GM23248 (cell line): ENCODE measurements around the gene STRN4. TPM values are rescaled to one million over a fixed set of nuclear protein-coding genes. Genes with fewer than 3 reads are reported as not detected.

ENCODE experiments used
- DNase-seq: peaks from one replicate; pipeline ENCODE4 v3.0.0-alpha.2; 2015
- H2AFZ ChIP-seq: fragments of 200-600 bp; sonication (generic); 2 replicates; pipeline ENCODE4 v1.6.1; 2016; ENCODE audit warnings: antibody characterized with exemption
- H3F3A ChIP-seq: fragments of 200-600 bp; sonication (generic); 2 replicates; pipeline ENCODE4 v1.6.1; 2016; ENCODE audit warnings: mild to moderate bottlenecking, antibody characterized with exemption, mixed run types; ENCODE audit not compliant: insufficient read depth
- H3K27ac ChIP-seq: fragments of 200-600 bp; sonication (generic); 2 replicates; pipeline ENCODE4 v1.5.1; 2016; ENCODE audit warnings: mild to moderate bottlenecking
- H3K27me3 ChIP-seq: fragments of 200-600 bp; sonication (generic); replicated peaks from 2 replicates; pipeline ENCODE4 v1.6.1; 2016; ENCODE audit warnings: mild to moderate bottlenecking; ENCODE audit not compliant: insufficient read depth
- H3K36me3 ChIP-seq: fragments of 200-600 bp; sonication (generic); 2 replicates; pipeline ENCODE4 v1.6.1; 2016; ENCODE audit warnings: low read depth, mild to moderate bottlenecking
- H3K4me1 ChIP-seq: fragments of 200-600 bp; sonication (generic); 2 replicates; pipeline ENCODE4 v1.6.1; 2016; ENCODE audit warnings: mild to moderate bottlenecking; ENCODE audit not compliant: insufficient read depth
- H3K4me2 ChIP-seq: fragments of 200-600 bp; sonication (generic); one replicate; pipeline ENCODE4 v1.6.1; 2016; ENCODE audit warnings: mild to moderate bottlenecking; ENCODE audit not compliant: unreplicated experiment
- H3K4me3 ChIP-seq: fragments of 200-600 bp; sonication (generic); 2 replicates; pipeline ENCODE4 v1.5.1; 2016; ENCODE audit warnings: mild to moderate bottlenecking
- H3K79me2 ChIP-seq: fragments of 200-600 bp; sonication (generic); 2 replicates; pipeline ENCODE4 v1.6.1; 2016; ENCODE audit warnings: mild to moderate bottlenecking; ENCODE audit not compliant: insufficient read depth
- H3K9ac ChIP-seq: fragments of 200-600 bp; sonication (generic); 2 replicates; pipeline ENCODE4 v1.6.1; 2016; ENCODE audit warnings: mild to moderate bottlenecking
- H3K9me2 ChIP-seq: fragments of 200-600 bp; sonication (generic); 2 replicates; pipeline ENCODE4 v1.6.1; 2016; ENCODE audit warnings: mixed run types, mild to moderate bottlenecking, moderate library complexity; ENCODE audit not compliant: insufficient read depth
- H3K9me3 ChIP-seq: fragments of 200-600 bp; sonication (generic); one replicate; pipeline ENCODE4 v1.6.1; 2017; ENCODE audit warnings: low read depth
- H4K20me1 ChIP-seq: fragments of 200-600 bp; sonication (generic); 2 replicates; pipeline ENCODE4 v1.6.0; 2016; ENCODE audit not compliant: insufficient read depth
- EZH2 ChIP-seq: fragments of 200-600 bp; sonication (generic); IDR thresholded peaks from 2 replicates; pipeline ENCODE4 v1.6.1; 2018; ENCODE audit warnings: antibody characterized with exemption, mild to moderate bottlenecking; ENCODE audit not compliant: insufficient read depth, poor library complexity, severe bottlenecking
- EZH2phosphoT487 ChIP-seq: fragments of 200-600 bp; sonication (generic); IDR thresholded peaks from 2 replicates; pipeline ENCODE4 v1.6.1; 2018; ENCODE audit warnings: antibody characterized with exemption, moderate library complexity, mild to moderate bottlenecking, low read depth; ENCODE audit not compliant: insufficient read depth
- WGBS, 2 experiments: methylation state at CpG; one replicate each; pipeline ENCODE4 v1.1.6; 2015 to 2017; ENCODE audit warnings: low lambda C conversion rate in 2 of 2, low coverage in 1 of 2; ENCODE audit errors: missing lambda C conversion rate in 2 of 2; 5-methylcytosine and 5-hydroxymethylcytosine counted together
- in situ Hi-C: fragments of 300-500 bp; cut with MboI; formaldehyde crosslinking; loops from 2 replicates; pipeline ENCODE4 v1.15.0; 2020
- polyA plus RNA-seq: library from polyadenylated mRNA; unstranded; fragments of >200 nt; fragmentation: Nextera tagmentation; extraction: Ambion mirVana; gene quantifications from 2 replicates; pipeline ENCODE4 v1.2.1, GENCODE V29; 2016
- total RNA-seq: library from RNA; depleted of rRNA; stranded (reverse); fragments of >200 nt; shearing (Covaris generic); gene quantifications from 2 replicates; pipeline ENCODE4 v1.2.3, GENCODE V29; 2014

Gene STRN4
- total and polyA plus RNA-seq, 2 experiments from 2014 or later = 45.9 to 75.7 TPM

DNA sequence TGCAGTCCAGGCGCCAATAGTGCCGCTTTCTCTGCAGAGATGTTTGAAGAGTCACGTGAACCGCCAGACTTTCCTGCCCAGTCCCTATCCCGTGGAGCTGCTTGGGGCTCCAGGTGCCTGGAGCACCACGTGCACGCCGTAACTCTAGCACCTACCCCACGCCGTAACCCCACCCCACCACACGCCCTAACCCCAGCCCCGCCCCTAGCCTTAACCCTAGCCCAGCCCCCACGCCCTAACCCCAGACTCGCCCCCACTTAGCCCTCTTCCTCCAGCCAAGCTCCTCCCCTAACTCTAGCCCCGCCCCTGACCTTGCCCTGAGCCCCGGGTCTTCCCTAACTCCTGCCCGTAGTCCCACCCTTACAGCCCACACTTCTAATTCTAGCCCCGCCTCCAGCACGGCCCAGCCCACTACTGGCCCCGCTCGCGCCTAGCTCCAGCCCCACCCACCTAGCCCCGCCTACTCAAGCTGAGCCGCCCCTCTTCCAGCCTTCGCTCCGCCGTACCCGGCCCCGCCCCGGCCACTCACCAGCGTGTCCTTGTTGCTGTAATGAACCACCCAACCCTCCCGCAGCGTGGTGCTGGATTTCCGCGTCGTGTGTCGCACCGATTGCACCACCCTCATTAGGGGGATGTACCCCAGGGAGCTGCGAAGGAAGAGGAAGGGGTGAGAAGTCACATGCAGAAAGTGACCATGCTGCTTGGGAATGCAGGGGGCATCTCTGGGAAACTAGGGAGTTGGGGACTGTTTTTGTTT, 48.9 kb downstream of the STRN4 start:
- WGBS, 2 experiments = 21 to 23% methylated on average over 18 to 39 of the region's 39 CpGs
- no peaks in the 10 kb centered on the region for H3K27me3 ChIP-seq
- H3K4me3 ChIP-seq = peak overlapping the region; percentile 32; the same call in 1 of the 2 replicates
- no peaks in the 10 kb centered on the region for H3K9me3 ChIP-seq
- H3K27ac ChIP-seq = no peak overlapping the region
- in situ Hi-C loops = no loop called here
- no peak overlapping the region for H2AFZ ChIP-seq
- no peak for TF ChIP-seq EZH2phosphoT487
- TF ChIP-seq EZH2 = no peak
- no peaks in the 10 kb centered on the region for H3F3A ChIP-seq
- H4K20me1 ChIP-seq = no peaks in the 10 kb centered on the region
- no peaks in the 10 kb centered on the region for H3K4me1 ChIP-seq
- H3K9me2 ChIP-seq = no peaks in the 10 kb centered on the region
- no peaks in the 10 kb centered on the region for H3K79me2 ChIP-seq
- no peak overlapping the region for H3K9ac ChIP-seq
- H3K36me3 ChIP-seq = peaks cover 49% of the 10 kb centered on the region; the same call in 1 of the 2 replicates
- peak overlapping the region; percentile 9 for H3K4me2 ChIP-seq
- DNase-seq = peak; percentile 90

DNA sequence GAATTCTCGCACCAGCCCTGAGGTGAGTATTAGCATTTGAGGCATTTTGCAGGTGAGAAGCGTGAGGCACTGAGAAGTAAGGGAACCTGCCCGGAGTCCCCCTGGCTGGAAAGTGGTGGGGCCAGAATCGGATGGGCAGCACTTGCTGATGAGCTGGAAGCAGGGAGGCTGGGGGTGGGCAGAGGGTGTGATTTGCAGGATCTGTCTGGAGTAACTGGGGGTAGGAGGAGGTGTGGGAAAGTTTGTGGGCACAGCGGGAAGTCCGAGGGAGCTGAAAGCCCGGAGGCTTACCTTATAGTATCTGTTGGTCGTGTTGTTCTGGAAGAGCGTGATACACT, 49.4 kb downstream of the STRN4 start:
- H4K20me1 ChIP-seq = no peaks in the 10 kb centered on the region
- DNase-seq = no peak
- H3K27ac ChIP-seq = no peak overlapping the region
- H3K4me2 ChIP-seq = no peak overlapping the region
- H3K27me3 ChIP-seq = no peaks in the 10 kb centered on the region
- peaks cover 48% of the 10 kb centered on the region; the same call in 1 of the 2 replicates for H3K36me3 ChIP-seq
- in situ Hi-C loops = no loop called here
- no peaks in the 10 kb centered on the region for H3K9me2 ChIP-seq
- H3K4me1 ChIP-seq = no peaks in the 10 kb centered on the region
- no peaks in the 10 kb centered on the region for H3F3A ChIP-seq
- no peak overlapping the region for H2AFZ ChIP-seq
- no peaks in the 10 kb centered on the region for H3K79me2 ChIP-seq
- no peak overlapping the region for H3K4me3 ChIP-seq
- no peaks in the 10 kb centered on the region for H3K9me3 ChIP-seq
- WGBS, 2 experiments = 77% methylated on average over 9 of the region's 9 CpGs
- no peak overlapping the region for H3K9ac ChIP-seq
- TF ChIP-seq EZH2 (no peak), EZH2phosphoT487 (no peak)

DNA sequence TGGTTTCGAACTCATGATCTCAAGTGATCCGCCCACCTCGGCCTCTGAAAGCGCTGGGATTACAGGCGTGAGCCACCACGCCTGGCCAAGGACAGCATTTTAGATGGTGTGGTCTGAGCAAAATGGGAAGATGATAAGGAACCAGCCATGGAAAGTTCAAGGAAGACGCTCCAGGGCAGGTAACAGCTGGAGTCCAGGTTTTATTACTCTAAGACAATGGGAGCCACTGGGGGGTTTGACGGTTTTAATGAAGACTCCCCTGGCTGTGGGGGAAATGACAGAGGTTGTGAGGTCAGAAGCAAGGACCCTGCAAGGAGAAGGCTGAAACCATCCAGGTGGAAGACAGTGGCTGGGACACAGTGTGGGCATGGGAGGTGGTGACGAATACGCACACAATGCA, 50.2 kb downstream of the STRN4 start:
- H3F3A ChIP-seq = no peaks in the 10 kb centered on the region
- H3K79me2 ChIP-seq = no peaks in the 10 kb centered on the region
- no peak for TF ChIP-seq EZH2phosphoT487
- no peak for TF ChIP-seq EZH2
- peaks cover 50% of the 10 kb centered on the region for H3K36me3 ChIP-seq
- H3K4me1 ChIP-seq = no peaks in the 10 kb centered on the region
- H3K27ac ChIP-seq = no peak overlapping the region
- in situ Hi-C loops = no loop called here
- H3K4me2 ChIP-seq = no peak overlapping the region
- no peaks in the 10 kb centered on the region for H3K27me3 ChIP-seq
- H2AFZ ChIP-seq = no peak overlapping the region
- H3K4me3 ChIP-seq = no peak overlapping the region
- WGBS, 2 experiments = 98% methylated on average over 10 of the region's 10 CpGs
- no peaks in the 10 kb centered on the region for H3K9me2 ChIP-seq
- no peak overlapping the region for H3K9ac ChIP-seq
- DNase-seq = no peak
- no peaks in the 10 kb centered on the region for H3K9me3 ChIP-seq
- H4K20me1 ChIP-seq = no peaks in the 10 kb centered on the region

DNA sequence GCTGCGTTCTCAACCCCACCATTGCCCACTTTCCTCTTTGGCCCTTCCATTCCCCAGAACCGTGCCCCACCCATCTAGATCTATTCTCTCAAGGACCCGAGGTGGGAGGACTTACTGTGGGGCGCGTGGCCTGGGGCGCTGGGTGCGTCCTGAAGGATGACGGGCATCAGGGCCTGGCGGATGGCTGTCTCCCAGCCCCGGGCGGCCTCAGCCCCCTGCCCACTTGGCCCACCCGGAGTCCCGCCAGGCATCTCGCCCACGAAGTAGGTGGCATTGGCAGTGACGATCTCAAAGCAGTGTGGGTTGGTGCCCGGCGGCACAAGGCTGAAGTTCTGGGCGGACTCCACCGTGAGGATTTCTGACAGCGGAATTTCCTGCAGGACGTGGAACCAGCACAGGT, 52.5 kb downstream of the STRN4 start:
- in situ Hi-C loops = no loop called here
- no peak overlapping the region for H3K4me2 ChIP-seq
- no peaks in the 10 kb centered on the region for H3K9me2 ChIP-seq
- TF ChIP-seq EZH2phosphoT487 = no peak
- TF ChIP-seq EZH2 = no peak
- DNase-seq = no peak
- no peaks in the 10 kb centered on the region for H4K20me1 ChIP-seq
- H3K9me3 ChIP-seq = no peaks in the 10 kb centered on the region
- H3F3A ChIP-seq = no peaks in the 10 kb centered on the region
- H3K27me3 ChIP-seq = no peaks in the 10 kb centered on the region
- WGBS, 2 experiments = 95 to 96% methylated on average over 20 to 22 of the region's 22 CpGs
- no peaks in the 10 kb centered on the region for H3K79me2 ChIP-seq
- H2AFZ ChIP-seq = no peak overlapping the region
- no peaks in the 10 kb centered on the region for H3K4me1 ChIP-seq
- H3K4me3 ChIP-seq = no peak overlapping the region
- no peak overlapping the region for H3K9ac ChIP-seq
- H3K27ac ChIP-seq = no peak overlapping the region
- H3K36me3 ChIP-seq = peaks cover 48% of the 10 kb centered on the region
